Vagina (tissue), 2 donors: ENCODE results near the gene NOS3.

ENCODE experiments used
- CTCF ChIP-seq, 3 experiments: fragments of 450-650 bp in 2 of 3; fragments of 200-600 bp in 1 of 3; sonication (generic) in 1 of 3; IDR thresholded peaks; one replicate each; pipeline ENCODE4 v1.5.1; 2017 to 2019; ENCODE audit warnings: antibody characterized with exemption in 3 of 3, mild to moderate bottlenecking in 2 of 3, moderate library complexity in 2 of 3
- POLR2A ChIP-seq, 2 donors: fragments of 450-650 bp; IDR thresholded peaks; one replicate each; pipeline ENCODE4 v1.6.1; 2017; ENCODE audit warnings: antibody characterized with exemption in 2 of 2, mild to moderate bottlenecking in 2 of 2, moderate library complexity in 2 of 2
- POLR2AphosphoS5 ChIP-seq, 2 donors: sonication (generic); formaldehyde crosslinking; IDR thresholded peaks; one replicate each; pipeline ENCODE4 v1.9.0; 2017; ENCODE audit warnings: antibody characterized with exemption in 2 of 2, mild to moderate bottlenecking in 2 of 2, low read depth in 1 of 2; ENCODE audit not compliant: insufficient read depth in 1 of 2

GRCh38 chr7:150951521-150951920 lies 39.3 kb upstream of the NOS3 start:
- no peak for TF ChIP-seq CTCF (IDR thresholded peaks at IDR 0.05)
- no peak for TF ChIP-seq POLR2A (IDR thresholded peaks at IDR 0.05)
- TF ChIP-seq POLR2AphosphoS5 (IDR thresholded peaks at IDR 0.05; ENCODE audit: insufficient read depth in 1 of 2, low read depth in 1 of 2): no peak
